GM18502 (cell line): ENCODE data around the gene CADM2.
"Not testable (repeated sequence)": the region's sequence is repeated elsewhere in the genome, so short reads cannot be mapped to it uniquely, and the experiment has no call there.

Source experiments
- ATAC-seq: cut with Tn5 transposase; IDR thresholded peaks from one replicate; pipeline ENCODE4 v1.9.1; 2021; ENCODE audit warnings: mild to moderate bottlenecking; ENCODE audit not compliant: unreplicated experiment, poor library complexity

The CADM2 gene

DNA sequence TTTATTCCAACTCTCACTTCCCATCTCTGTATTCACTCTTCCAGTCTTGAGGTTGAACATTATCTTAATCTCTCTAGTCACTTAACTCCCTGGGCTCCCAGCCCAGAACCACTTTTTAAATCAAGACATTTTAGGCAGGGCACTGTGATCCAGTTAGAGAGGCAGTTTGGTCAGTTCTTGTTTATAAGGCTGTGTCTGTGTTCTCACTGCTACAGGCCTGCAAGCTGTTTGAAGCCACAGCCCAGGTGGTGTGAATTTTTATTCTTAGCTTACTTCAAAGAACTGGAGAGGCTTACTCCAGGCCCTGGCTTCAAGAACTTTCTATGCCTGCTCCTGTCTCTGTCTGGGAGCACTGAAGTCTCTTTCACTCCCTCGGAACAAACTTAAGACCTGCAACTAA, 906.1 kb downstream of the CADM2 start:
- no peak for ATAC-seq

DNA sequence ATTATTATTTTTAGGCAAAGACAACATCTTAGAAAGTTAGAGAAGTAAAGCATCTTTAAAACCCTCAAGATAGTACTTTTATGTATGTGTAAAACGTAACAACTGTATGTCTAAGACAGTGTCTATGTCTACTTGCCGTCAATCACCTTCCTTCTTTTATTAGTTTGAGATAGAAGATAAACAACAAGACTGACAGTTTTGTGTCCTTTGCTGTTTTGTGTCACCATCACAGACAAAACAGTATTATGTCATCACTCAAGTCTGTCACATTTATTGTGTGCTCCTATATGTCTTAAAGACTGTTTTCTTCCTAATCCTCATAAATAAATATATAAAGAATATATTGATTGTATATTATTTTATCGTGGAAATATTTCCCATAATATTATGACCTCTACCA, 908.3 kb downstream of the CADM2 start:
- no peak for ATAC-seq

DNA sequence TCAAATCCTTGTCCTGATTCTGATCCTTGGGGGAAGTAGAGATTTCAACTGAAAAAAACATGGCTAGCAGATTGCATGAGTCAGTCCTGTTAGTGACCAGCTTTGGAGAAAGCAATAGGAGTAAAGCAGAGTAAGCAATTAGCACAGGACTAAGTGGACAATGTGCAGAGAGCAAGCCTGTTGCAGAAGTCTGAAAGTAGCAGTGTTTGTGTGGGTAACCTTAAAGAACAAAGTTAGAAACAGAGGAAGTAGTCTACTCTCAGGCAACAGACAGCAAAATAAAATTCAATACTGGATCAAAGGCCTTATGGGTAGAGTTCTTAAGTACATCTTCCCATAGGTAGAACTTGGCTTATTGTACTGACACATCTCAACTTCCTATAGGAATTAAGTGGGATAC, 916.8 kb downstream of the CADM2 start:
- ATAC-seq = no peak

DNA sequence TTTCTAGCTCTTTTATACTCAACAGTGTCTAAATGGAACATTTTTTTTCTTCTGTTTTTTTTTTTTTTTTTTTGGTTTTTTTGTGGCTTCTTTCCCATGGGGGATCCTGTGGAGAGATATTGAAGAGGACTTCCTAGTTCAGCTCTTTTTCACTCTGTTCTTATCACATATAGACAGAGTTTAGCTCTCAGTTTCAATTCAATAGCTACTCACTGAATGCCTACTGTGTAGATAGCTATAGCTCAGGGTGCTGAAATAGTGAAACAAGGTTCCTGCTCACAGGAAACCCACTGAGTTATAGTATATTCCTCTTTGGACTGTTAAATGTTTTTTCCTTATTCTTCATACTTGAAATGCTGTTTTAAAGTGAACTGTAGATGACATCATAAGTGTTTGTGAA, 918.8 kb downstream of the CADM2 start:
- ATAC-seq = no peak

DNA sequence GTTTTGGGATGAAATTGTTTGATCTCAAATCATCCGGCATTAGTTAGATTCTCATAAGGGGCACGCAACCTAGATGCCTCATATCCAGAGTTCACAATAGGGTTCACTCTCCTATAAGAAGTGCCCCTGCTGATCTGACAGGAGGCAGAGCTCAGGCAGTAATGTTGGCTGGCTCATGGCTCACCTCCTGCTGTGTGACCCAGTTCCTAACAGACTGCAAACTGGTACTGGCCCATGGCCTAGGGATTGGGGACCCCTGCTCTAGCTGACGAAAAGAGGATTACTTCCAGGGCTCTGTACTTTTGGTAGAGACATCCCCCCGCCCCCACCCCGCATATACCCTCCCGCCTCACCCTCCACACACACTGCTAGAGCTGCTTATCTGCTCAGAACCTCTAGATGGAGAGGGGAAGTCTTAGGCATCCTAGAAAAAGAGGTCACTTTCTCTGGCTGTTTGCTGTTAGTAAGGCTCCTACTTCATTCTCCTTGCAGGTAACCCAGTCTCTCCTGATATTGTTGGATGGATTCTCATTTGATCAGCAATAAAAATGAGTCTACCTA, 923.1 kb downstream of the CADM2 start:
- no peak for ATAC-seq

DNA sequence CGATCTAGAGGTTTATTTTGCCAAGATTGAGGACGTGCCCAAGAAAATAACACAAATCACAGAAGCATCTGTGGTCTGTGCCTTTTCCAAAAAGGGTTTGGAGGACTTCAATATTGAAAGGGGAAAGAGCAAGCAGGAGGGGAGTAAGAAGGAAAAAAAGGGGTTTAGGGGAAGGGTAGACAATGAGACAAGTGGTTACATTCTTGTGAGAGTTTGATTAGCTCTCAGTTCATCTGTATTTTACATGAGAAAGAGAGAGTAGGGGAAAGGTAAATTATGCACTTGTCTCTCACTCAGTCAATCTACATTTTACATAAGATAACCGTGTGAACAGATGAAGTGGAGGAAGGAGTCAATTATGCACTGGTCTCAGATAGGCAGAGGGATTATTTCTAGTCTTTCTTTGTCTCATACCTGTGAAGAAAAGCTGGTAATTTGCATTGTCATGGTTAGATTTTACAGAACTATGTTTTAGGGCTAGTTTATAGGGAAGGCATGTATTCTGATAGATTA, 931.3 kb downstream of the CADM2 start:
- no peak for ATAC-seq

DNA sequence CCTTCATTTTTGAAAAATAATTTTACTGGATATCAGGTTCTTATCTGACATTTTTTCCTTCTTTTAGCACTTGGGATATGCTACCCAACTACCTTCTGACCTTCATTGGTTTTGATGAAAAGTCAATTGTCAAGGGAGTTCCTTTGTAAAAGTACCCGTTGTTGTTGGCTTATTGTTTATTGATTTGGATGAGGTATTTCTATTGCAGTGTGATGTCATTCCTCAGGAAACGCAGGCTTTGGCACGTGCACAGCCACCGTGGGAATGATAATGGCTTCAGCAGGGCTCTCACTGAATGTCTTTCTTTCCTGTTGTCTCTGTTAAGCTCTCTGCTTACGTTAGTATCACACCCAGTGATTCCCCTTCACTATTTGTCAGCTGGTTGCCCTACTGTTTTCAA, 944.6 kb downstream of the CADM2 start:
- ATAC-seq = no peak

DNA sequence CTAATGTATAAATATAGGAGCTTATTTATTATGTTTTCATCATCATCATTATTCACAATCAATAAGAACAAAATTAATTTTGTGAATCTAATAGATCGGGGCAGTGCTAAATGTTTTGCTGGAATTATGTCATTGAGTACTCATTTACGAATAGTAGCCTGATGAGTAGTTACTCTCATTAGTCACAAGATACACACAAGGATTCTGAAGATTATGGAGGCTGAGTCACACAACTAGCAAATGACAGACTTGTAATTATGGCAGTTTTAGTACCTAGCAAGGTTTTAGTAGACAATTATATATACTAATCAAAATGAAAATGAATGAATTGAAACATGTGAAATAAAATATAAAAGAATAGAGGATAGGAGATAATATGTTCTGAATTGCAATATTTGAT, 954.2 kb downstream of the CADM2 start:
- no peak for ATAC-seq

DNA sequence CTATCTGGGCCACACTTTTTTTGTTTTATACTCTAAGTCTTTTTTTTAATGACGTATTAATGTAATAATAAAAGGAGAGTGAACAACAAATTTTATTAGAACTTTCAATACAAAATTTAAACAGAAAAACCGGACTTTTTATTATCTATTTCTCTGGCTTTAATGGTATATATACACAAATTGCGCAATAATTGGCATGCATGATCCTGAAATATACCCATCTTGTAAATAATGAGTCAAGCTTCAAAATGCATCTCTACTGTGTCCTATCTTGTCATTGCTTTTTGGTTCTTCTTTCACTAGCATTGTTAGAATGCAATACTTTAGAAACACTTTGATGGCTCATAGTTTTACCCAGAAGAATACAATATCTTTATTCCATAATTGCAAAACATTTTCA, 963.6 kb downstream of the CADM2 start:
- ATAC-seq = no peak

DNA sequence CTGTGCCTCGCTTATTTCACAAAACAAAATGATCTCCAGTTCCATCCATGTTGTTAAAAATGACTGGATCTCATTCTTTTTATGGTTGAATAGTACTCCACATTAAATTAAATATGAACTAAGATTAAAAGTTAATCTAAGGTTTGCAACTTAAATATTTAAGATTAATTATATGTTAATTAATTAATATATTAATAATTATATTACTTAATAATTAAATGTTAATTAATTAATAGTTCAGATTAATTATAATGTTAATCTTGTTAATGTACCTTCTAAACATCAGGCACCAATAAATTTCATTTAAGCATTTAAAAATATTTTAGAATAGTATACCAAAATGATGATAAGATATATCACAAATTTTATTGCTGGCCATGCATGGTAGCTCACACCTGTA, 971.9 kb downstream of the CADM2 start:
- ATAC-seq = no peak

DNA sequence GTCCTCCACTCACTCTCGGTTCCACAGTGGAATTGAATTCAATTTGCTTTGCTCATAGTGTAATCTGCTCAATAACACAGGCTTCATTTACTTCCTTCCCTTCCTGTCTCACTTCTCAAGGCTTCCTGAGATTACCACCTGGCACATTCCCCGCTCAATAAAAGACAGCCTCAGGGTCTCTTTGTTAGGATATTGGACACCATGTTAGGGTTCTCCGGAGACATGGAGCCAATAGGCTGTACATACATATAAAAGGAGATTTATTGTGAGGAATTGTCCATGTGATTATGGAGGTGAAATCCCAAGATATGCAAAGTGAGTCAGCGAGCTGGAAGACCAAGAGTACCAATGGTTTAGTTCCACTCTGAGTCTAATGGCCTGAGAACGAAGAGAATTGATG, 974.5 kb downstream of the CADM2 start:
- ATAC-seq = no peak

DNA sequence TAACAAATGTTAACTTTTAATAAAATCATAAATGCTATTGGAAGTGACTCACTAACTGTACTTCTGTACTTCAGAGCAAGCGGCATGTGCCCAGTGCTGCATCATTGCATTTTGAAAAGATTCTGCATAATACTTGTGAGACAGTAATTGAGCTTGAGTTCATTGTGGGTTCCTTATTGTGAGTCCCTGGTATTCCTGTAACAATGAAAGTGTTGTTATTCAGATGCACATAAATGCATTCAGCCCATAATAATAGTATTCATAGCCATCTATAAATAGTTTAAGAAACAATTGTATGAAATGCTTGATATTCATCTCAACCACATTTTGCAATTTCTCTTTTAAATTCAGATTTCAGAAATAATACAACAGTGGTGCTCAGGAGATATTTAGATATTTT, 976.4 kb downstream of the CADM2 start:
- no peak for ATAC-seq

DNA sequence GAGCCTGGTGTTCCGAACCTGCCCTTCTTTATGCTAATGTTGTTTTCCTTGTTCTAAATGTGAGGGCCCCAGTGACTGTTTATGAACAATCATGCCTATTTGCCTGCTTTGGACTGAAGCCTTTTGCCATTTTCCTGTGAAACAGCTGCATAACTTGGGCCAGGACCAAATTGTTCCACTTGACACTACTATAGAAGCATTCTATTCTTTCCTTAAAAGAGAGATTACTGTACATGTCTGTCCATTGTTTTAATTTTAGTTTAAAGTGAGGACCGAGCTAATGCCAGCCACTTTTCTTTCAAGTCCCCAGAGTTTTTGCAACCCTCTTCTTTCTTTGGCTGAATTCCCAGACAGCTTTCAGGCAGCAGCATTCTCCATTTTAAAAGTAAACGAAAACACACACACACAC, 980.3 kb downstream of the CADM2 start:
- no peak for ATAC-seq

DNA sequence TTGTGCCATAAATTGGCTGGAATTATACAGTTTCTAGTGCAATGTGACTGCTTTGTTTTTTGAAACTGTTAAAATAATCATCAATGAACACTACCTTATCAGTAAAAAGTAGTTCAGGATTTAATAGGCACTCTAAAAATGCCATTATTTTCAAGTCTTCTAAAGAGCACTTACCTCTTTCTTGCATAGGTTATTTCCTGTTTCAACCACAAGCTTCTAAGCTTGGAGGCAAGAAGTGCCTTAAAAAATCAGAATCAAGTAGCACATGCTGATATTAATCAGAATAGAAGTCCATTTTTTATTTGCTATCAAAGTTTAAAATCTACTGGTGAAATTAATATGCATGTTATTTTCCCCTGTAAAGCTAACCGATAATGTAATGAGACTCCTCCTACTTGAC, 991.6 kb downstream of the CADM2 start:
- no peak for ATAC-seq

DNA sequence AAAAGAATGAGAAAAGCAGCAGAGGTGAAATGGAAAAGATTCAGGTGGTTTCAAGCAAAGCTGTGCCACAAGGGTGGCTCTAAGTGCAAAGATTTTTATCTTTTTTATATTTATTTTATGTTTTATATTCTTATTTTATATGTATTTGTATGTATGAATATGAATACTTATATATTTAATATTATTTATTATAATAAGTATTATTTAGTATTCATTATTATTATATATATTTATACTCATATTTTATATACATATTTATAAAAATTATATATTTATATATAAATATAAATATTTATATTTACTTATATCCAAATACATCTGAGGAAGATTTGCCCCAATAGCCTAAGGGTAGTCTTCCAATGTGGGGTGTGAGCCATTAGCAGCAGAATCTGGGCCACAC, 1002.0 kb downstream of the CADM2 start:
- ATAC-seq = no peak

DNA sequence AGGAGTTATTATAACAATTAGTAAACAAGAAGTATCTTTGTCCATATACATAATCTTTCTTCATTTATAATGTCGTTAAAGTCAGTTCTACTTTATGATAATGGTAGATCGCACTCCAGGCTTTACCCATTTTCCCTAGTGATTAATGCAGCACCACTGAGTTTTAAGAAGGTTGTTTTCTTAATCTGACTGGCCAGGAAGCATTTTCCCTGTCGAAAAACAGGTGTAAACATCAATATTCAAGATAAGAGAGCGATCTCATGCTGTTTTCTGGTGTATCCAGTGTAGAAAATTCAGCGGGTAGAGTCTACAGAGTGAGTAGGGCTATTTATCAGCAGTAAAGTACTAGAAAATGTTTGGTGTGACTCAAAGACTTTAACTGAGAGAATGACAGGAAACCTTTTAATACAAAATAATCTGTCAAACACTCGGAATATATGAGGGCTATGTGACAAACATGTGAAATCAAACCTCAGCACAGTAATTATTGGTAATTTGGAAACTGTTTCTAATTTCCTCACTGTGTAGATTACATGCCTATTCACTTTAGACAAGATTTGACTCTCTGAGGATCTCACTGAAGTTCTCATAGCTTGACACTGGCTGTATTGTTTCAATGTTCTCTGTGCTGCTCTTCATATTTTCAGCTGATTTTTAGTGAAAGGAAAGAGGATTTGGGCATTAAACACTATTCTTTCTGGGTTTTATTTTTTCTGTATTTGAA, 1019.0 kb downstream of the CADM2 start:
- no peak for ATAC-seq

DNA sequence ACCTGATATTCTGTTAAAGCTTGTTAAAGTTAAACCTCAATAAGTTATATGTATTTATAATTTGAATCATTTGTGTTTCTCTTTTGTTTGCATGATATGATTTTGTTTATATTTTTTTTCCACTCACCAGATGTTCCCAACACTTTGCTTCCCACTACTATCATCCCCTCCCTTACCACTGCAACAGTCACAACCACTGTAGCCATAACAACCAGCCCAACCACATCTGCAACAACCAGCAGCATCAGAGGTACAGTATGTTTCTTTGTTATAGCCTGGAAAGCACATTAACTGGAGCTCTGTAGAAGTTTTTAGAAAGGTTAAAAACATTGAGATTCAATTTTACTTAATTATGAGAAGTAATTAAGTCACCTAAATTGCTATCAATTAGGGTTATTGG, 1020.2 kb downstream of the CADM2 start:
- ATAC-seq = no peak

DNA sequence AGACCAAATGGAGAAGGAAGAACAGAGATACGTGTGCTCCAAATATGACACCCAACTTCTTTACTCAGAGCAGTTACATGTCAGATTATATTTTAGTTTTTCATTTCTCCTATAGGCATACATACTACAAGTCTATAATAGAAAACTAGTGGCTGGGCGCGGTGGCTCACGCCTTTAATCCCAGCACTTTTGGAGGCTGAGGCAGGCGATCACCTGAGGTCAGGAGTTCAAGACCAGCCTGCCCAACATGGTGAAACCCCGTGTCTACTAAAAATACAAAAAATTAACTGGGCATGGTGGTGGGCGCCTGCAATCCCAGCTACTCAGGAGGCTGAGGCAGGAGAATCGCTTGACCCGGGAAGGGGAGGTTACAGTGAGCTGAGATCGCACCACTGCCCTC, 1030.8 kb downstream of the CADM2 start:
- ATAC-seq = not testable (repeated sequence)

DNA sequence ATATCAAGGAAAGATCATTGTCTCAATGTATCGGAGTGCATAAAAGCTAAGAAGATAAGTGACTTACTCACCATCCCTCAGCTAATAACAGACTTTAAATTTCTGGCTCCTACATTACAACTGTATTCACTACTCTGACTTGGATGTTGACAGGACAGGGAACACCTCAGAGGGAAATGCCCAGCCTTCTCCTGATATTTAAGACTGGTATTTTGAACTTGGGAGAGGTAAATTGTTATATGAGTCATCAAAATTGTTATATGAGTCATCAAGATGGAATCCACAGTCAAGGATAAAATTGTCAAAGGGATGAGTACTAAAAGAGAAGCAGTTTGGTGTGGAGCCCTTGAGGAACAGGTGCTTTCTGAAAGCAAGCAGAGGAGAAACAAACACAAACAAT, 1070.8 kb downstream of the CADM2 start:
- no peak for ATAC-seq

DNA sequence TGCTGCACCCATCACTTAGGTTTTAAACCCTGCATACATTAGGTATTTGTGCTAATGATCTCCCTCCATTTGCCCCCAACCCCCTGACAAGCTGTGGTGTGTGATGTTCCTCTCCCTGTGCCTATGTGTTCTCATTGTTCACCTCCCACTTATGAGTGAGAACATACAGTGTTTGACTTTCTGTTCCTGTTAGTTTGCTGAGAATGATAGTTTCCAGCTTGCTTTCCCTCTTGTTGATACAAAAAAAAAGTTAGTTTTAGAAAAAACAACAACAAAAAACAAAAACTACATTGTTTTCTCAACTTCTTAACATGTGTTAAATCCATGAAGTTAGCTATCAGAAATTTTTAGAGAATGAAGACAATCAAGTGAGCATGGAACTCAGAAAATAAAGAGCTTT, 1079.1 kb downstream of the CADM2 start:
- no peak for ATAC-seq

DNA sequence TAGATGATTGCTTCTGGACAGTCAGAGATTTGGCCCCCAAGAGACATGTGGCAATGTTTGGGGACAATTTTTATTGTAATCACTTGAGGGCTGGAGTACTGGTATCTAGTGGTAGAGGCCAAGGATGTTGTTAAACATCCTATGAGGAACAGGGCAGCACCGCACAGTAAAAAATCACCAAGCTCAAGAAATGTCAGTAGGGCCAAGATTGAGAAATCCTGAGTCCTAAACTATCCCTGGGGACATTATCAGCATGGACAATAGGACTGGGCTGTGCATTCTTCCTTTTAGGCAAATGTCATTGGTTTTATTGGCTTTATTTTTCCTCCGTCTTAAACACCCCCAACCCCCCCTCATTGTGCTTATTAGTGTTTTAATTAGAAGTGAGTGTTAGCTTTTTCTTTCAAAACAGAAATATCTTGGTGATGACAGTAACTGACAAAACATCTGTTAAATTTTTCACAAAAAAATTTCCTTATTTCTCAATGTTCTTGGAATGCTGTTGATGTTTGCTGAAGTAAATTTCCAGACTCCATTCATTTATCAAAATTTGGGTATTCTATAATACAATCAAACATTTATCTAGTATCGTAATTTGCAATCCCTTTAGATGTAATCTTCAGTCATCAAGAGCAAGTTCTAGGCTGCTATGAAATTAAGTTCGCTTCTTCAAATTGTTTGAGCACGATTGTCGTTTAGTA, 1087.8 kb downstream of the CADM2 start:
- ATAC-seq = no peak

DNA sequence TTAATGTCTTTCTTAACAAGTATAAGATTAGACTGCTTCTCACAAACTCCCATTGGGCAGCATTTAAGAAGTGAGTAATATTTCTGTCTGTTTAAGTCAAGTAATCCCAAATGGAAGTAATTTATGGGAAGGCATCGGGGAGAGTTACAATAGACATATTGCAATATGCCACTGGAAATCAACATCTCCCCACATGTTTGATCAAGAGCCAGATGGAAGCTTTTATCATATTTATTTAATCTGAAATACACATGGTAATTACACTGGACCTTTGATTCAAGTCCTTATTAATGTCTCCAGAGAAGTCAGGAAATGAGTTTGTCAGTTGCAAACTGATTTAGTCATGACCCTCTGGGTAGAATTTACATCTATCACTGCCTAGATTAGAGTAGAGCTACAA, 1088.4 kb downstream of the CADM2 start:
- ATAC-seq = no peak
